H1 (cell line): ENCODE measurements around the gene NEURL1B. TPM values are rescaled to one million over a fixed set of nuclear protein-coding genes. Genes with fewer than 3 reads are reported as not detected.

ENCODE experiments used
- CTCF ChIA-PET: fragments of 300-600 bp; sonication (Branson Sonifier 250); formaldehyde crosslinking; loops from one replicate; lab custom pipeline; 2021; ENCODE audit not compliant: partially characterized antibody; lab: Charles Lee
- POLR2A ChIA-PET: fragments of 300-600 bp; sonication (Branson Sonifier 250); formaldehyde crosslinking; loops from one replicate; lab custom pipeline; 2021; ENCODE audit warnings: inconsistent platforms; ENCODE audit not compliant: partially characterized antibody; lab: Charles Lee
- DNase-seq, 2 experiments: peaks; one replicate each; pipeline versions ENCODE4 v3.0.0 to v3.0.0-alpha.2; 2010 to 2022; ENCODE audit warnings: low spot score in 2 of 2, low read depth in 1 of 2, mixed read lengths in 1 of 2
- FAIRE-seq: peaks from 2 replicates; lab custom pipeline; 2011; peaks lifted over from hg19 to GRCh38; lab: Jason Lieb, UNC
- H2AFZ ChIP-seq: 2 replicates; pipeline ENCODE4 v1.8.1; 2012; ENCODE audit warnings: low read length, inconsistent platforms
- H2AK5ac ChIP-seq: 2 replicates; pipeline ENCODE4 v1.6.1; 2013; ENCODE audit warnings: low read depth, low read length
- H2BK120ac ChIP-seq: replicated peaks from 2 replicates; pipeline ENCODE3; 2013; ENCODE audit warnings: low read depth, low read length, inconsistent platforms
- H2BK12ac ChIP-seq: 2 replicates; pipeline ENCODE4 v1.6.1; 2013; ENCODE audit warnings: low read depth, low read length
- H2BK15ac ChIP-seq: 2 replicates; pipeline ENCODE4 v1.6.1; 2013; ENCODE audit warnings: low read length
- H2BK20ac ChIP-seq: 2 replicates; pipeline ENCODE4 v1.6.1; 2013; ENCODE audit warnings: low read length
- H2BK5ac ChIP-seq: 2 replicates; pipeline ENCODE4 v1.6.1; 2013; ENCODE audit warnings: low read depth, low read length
- H3K14ac ChIP-seq: 2 replicates; pipeline ENCODE4 v1.6.1; 2013; ENCODE audit warnings: inconsistent platforms; ENCODE audit not compliant: insufficient read length
- H3K18ac ChIP-seq: 2 replicates; pipeline ENCODE4 v1.6.1; 2013; ENCODE audit warnings: low read length; ENCODE audit errors: extremely low read depth
- H3K23ac ChIP-seq: 2 replicates; pipeline ENCODE4 v1.6.1; 2013; ENCODE audit warnings: inconsistent platforms; ENCODE audit not compliant: insufficient read length
- H3K23me2 ChIP-seq: 2 replicates; pipeline ENCODE4 v1.6.1; 2013; ENCODE audit warnings: low read depth, low read length
- H3K27ac ChIP-seq: 2 replicates; pipeline ENCODE4 v1.6.1; 2011; ENCODE audit warnings: low read depth, low read length, inconsistent platforms
- H3K27me3 ChIP-seq, 4 experiments: replicated peaks in 1 of 4; 1 replicate in 1 of 4; 2 replicates in 3 of 4; pipeline versions ENCODE4 v1.6.1 to v1.8.1; 2011 to 2013; ENCODE audit warnings: low read length in 3 of 4, mild to moderate bottlenecking in 3 of 4, inconsistent platforms in 2 of 4, mixed read lengths in 2 of 4, moderate library complexity in 1 of 4; ENCODE audit not compliant: control insufficient read depth in 3 of 4, insufficient read depth in 3 of 4; ENCODE audit errors: extremely low read depth in 1 of 4
- H3K36me3 ChIP-seq, 4 experiments: 2 replicates each; pipeline versions ENCODE4 v1.6.1 to v1.8.1; 2011 to 2013; ENCODE audit warnings: mild to moderate bottlenecking in 4 of 4, low read length in 3 of 4, moderate library complexity in 2 of 4, control low read depth in 1 of 4, inconsistent platforms in 1 of 4; ENCODE audit not compliant: insufficient read depth in 4 of 4, control insufficient read depth in 2 of 4
- H3K4ac ChIP-seq: replicated peaks from 2 replicates; pipeline ENCODE3; 2013; ENCODE audit warnings: low read length, low read depth, mixed read lengths, inconsistent platforms; ENCODE audit not compliant: insufficient read length
- H3K4me1 ChIP-seq, 4 experiments: replicated peaks in 1 of 4; 1 replicate in 1 of 4; 2 replicates in 3 of 4; pipeline versions ENCODE4 v1.6.1 to v1.8.1; 2011 to 2013; ENCODE audit warnings: low read length in 3 of 4, inconsistent platforms in 2 of 4, mixed read lengths in 1 of 4; ENCODE audit not compliant: insufficient read depth in 4 of 4, control insufficient read depth in 3 of 4
- H3K4me2 ChIP-seq, 2 experiments: 2 replicates each; pipeline versions ENCODE4 v1.6.1 to v1.8.1; 2011 to 2013; ENCODE audit warnings: low read depth in 2 of 2, low read length in 2 of 2, control low read depth in 1 of 2, inconsistent platforms in 1 of 2, mild to moderate bottlenecking in 1 of 2; ENCODE audit not compliant: insufficient read depth in 1 of 2
- H3K4me3 ChIP-seq, 4 experiments: fragments of 200-600, 300-600 bp in 1 of 4; sonication (generic), shearing (Covaris generic), sonication (Bioruptor Twin) in 1 of 4; 2 replicates each; pipeline versions ENCODE4 v1.5.1 to v1.8.1; 2011 to 2016; ENCODE audit warnings: low read length in 4 of 4, low read depth in 3 of 4, control low read depth in 2 of 4, inconsistent platforms in 2 of 4, mild to moderate bottlenecking in 2 of 4, mixed read lengths in 1 of 4, moderate library complexity in 1 of 4; ENCODE audit not compliant: insufficient read depth in 2 of 4; ENCODE audit errors: extremely low read depth in 1 of 4
- H3K56ac ChIP-seq: replicated peaks from 2 replicates; pipeline ENCODE3; 2013; ENCODE audit warnings: low read depth, mild to moderate bottlenecking, mixed read lengths, low read length, inconsistent platforms; ENCODE audit not compliant: insufficient read length
- H3K79me1 ChIP-seq: 2 replicates; pipeline ENCODE4 v1.6.1; 2013; ENCODE audit warnings: low read depth, low read length, control low read depth
- H3K79me2 ChIP-seq, 2 experiments: 2 replicates each; pipeline versions ENCODE4 v1.6.1 to v1.8.1; 2012 to 2013; ENCODE audit warnings: low read length in 2 of 2, mild to moderate bottlenecking in 2 of 2, inconsistent platforms in 1 of 2; ENCODE audit not compliant: insufficient read depth in 2 of 2, control insufficient read depth in 1 of 2
- H3K9ac ChIP-seq, 4 experiments: replicated peaks in 1 of 4; 1 replicate in 1 of 4; 2 replicates in 3 of 4; pipeline versions ENCODE4 v1.6.1 to v1.8.1; 2011 to 2013; ENCODE audit warnings: low read depth in 3 of 4, low read length in 3 of 4, control low read depth in 2 of 4, mild to moderate bottlenecking in 2 of 4, moderate library complexity in 2 of 4, inconsistent platforms in 1 of 4; ENCODE audit errors: extremely low read depth in 1 of 4
- H3K9me3 ChIP-seq, 2 experiments: 2 replicates each; pipeline versions ENCODE4 v1.6.1 to v1.8.1; 2012 to 2013; ENCODE audit warnings: mild to moderate bottlenecking in 2 of 2, moderate library complexity in 2 of 2, control low read depth in 1 of 2, inconsistent platforms in 1 of 2, low read depth in 1 of 2, low read length in 1 of 2, mixed read lengths in 1 of 2; ENCODE audit not compliant: insufficient read depth in 2 of 2
- H4K20me1 ChIP-seq, 2 experiments: replicated peaks in 1 of 2; 2 replicates each; pipeline versions ENCODE3 to v1.8.1; 2011 to 2013; ENCODE audit warnings: inconsistent platforms in 2 of 2, low read length in 2 of 2, mild to moderate bottlenecking in 1 of 2; ENCODE audit not compliant: insufficient read depth in 2 of 2, control insufficient read depth in 1 of 2
- H4K5ac ChIP-seq: 2 replicates; pipeline ENCODE4 v1.6.1; 2013; ENCODE audit warnings: low read length, low read depth, mixed read lengths, inconsistent platforms; ENCODE audit not compliant: insufficient read length
- H4K8ac ChIP-seq: 2 replicates; pipeline ENCODE4 v1.8.0; 2013; ENCODE audit warnings: mild to moderate bottlenecking, moderate library complexity, low read length, inconsistent platforms; ENCODE audit not compliant: insufficient read depth; ENCODE audit errors: extremely low read depth
- H4K91ac ChIP-seq: replicated peaks from 2 replicates; pipeline ENCODE3; 2013; ENCODE audit warnings: low read length, mixed read lengths, inconsistent platforms; ENCODE audit not compliant: insufficient read length
- WGBS, 2 experiments: shearing (Covaris generic) in 1 of 2; methylation state at CpG; one replicate each; pipeline versions ENCODE4 v1.1.6 to v1.1.7; 2013 to 2015; ENCODE audit warnings: low lambda C conversion rate in 2 of 2, mixed read lengths in 2 of 2, inconsistent platforms in 1 of 2, low coverage in 1 of 2, missing lambda C conversion rate in 1 of 2; ENCODE audit not compliant: insufficient replicate concordance in 2 of 2, insufficient coverage in 1 of 2, insufficient read length in 1 of 2; ENCODE audit errors: extremely low coverage in 1 of 2, missing lambda C conversion rate in 1 of 2; 5-methylcytosine and 5-hydroxymethylcytosine counted together
- polyA plus RNA-seq, 7 experiments: library from polyadenylated mRNA; depleted of rRNA in 3 of 7; stranded (reverse) in 5 of 7; unstranded in 2 of 7; fragments of >200 nt in 5 of 7; fragments of 200-250 nt in 2 of 7; gene quantifications; 1 replicate in 5 of 7; 2 replicates in 1 of 7; 4 replicates in 1 of 7; pipeline versions ENCODE4 v1.2.1 to v1.2.3, GENCODE V29; 2011 to 2013; ENCODE audit warnings: missing spikeins in 2 of 7, mixed read lengths in 2 of 7
- total RNA-seq: library from RNA; stranded (reverse); fragmentation: NEBNext Ultra II Directional; extraction: Animal tissue kit (Norgen Biotek cat#: 25700); gene quantifications from 2 replicates; pipeline ENCODE4 v1.2.1, GENCODE V29; 2021
- TF ChIP-seq, protein P1 (sequence below), 3 experiments: IDR thresholded peaks; 1 replicate in 2 of 3; 2 replicates in 1 of 3; pipeline versions ENCODE4 v1.5.1 to v1.6.1; 2011; ENCODE audit warnings: low read length in 3 of 3, mild to moderate bottlenecking in 3 of 3, inconsistent platforms in 2 of 3, low read depth in 1 of 3, moderate library complexity in 1 of 3; ENCODE audit not compliant: insufficient read depth in 1 of 3; ENCODE audit errors: control extremely low read depth in 1 of 3
- TF ChIP-seq, protein P2 (sequence below): IDR thresholded peaks from 2 replicates; pipeline ENCODE4 v1.6.1; 2012; ENCODE audit warnings: inconsistent platforms

Gene NEURL1B
- total and polyA plus RNA-seq, 2 of the 8 experiments (the other 6 are each of a cell fraction or from before 2014, with no cell fraction given) = 3.3 to 6.1 TPM

- Histone ChIP-seq H3K14ac (no peak overlapping the region), H4K20me1 (no peaks in the 10 kb centered on the region), H2BK20ac (no peak overlapping the region), H3K23ac (no peak overlapping the region), H2BK12ac (no peak overlapping the region), H2BK5ac (no peak overlapping the region), H3K18ac (no peak overlapping the region), H3K79me1 (no peaks in the 10 kb centered on the region), H3K27ac (no peak overlapping the region), H3K4ac (no peak overlapping the region), H3K27me3 (peaks cover 0 to 2% (median 0%) of the 10 kb centered on the region in 4 experiments; a peak in 1 of 7 replicates), H3K56ac (no peak overlapping the region), H2BK15ac (no peak overlapping the region), H2BK120ac (no peak overlapping the region), H2AFZ (no peak overlapping the region), H4K91ac (no peak overlapping the region), H3K23me2 (peaks cover 4% of the 10 kb centered on the region; the same call in 1 of the 2 replicates), H3K4me1 (no peaks in the 10 kb centered on the region; a peak in 1 of 7 replicates), H3K79me2 (no peaks in the 10 kb centered on the region), H4K8ac (no peak overlapping the region), H3K4me3 (no peak overlapping the region), H3K36me3 (no peaks in the 10 kb centered on the region), H2AK5ac (no peak overlapping the region), H3K9ac (no peak overlapping the region), H3K4me2 (no peak overlapping the region), H4K5ac (no peak overlapping the region), H3K9me3 (no peaks in the 10 kb centered on the region)
- FAIRE-seq (no peak), DNase-seq (no peak)
- ChIA-PET POLR2A (no interaction called here), CTCF (no interaction called here)
- TF ChIP-seq, protein P1, sequence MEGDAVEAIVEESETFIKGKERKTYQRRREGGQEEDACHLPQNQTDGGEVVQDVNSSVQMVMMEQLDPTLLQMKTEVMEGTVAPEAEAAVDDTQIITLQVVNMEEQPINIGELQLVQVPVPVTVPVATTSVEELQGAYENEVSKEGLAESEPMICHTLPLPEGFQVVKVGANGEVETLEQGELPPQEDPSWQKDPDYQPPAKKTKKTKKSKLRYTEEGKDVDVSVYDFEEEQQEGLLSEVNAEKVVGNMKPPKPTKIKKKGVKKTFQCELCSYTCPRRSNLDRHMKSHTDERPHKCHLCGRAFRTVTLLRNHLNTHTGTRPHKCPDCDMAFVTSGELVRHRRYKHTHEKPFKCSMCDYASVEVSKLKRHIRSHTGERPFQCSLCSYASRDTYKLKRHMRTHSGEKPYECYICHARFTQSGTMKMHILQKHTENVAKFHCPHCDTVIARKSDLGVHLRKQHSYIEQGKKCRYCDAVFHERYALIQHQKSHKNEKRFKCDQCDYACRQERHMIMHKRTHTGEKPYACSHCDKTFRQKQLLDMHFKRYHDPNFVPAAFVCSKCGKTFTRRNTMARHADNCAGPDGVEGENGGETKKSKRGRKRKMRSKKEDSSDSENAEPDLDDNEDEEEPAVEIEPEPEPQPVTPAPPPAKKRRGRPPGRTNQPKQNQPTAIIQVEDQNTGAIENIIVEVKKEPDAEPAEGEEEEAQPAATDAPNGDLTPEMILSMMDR (IDR thresholded peaks at IDR 0.05; ENCODE audit: control extremely low read depth in 1 of 3, insufficient read depth in 1 of 3, low read depth in 1 of 3, low read length in 3 of 3) = peak in 1 of 3 experiments; percentile 15; a peak in 1 of 4 replicates
- TF ChIP-seq, protein P2, sequence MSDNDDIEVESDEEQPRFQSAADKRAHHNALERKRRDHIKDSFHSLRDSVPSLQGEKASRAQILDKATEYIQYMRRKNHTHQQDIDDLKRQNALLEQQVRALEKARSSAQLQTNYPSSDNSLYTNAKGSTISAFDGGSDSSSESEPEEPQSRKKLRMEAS = no peak
- 83% methylated on average over 10 of the region's 11 CpGs; no CpG with 5 or more reads in 1 of the 2 experiments for WGBS, 2 experiments
These were observed 95.6 kb downstream of the NEURL1B start for GRCh38 chr5:172736508-172737135.
